Measurements from ENCODE around the gene MOB3A.

DNA sequence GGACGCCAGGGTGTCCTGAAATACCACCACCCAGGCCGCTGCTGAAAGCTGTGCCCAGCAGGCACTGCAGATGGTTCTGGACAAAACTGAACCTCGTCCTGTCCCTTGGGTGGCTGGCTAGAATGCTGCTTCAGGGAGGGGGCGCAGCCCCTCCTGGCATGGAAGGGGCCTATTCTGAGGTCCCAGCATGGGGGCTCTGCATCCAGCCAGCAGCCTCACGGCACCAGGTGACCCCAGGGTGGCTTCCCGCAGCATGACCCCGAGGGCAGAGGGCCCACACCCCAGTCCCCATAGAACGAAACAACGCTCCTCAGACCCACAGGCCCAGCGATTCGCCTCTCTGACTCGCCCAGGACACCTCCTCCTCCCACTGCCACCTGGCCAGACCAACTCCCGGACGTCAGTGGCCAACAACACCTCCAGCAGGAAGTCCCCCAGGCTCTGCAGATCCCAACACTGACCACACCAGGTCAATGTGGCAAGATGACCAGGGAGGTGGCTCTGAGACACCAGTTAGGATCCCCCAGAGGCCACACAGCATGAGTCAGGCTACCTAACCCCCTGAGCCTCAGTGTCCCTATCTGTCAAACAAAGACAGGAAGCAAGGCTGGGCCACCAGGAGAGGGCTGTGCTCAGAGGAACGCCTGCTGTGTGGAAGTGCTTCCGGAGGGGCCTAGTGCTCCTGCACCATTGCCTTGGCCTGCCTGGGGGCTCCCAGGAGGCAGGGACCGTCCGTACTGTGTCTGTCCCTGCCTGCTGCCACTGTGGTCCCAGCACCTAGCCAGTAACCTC is 51.2 kb downstream of the MOB3A start:
- TF ChIP-seq, protein P1, sequence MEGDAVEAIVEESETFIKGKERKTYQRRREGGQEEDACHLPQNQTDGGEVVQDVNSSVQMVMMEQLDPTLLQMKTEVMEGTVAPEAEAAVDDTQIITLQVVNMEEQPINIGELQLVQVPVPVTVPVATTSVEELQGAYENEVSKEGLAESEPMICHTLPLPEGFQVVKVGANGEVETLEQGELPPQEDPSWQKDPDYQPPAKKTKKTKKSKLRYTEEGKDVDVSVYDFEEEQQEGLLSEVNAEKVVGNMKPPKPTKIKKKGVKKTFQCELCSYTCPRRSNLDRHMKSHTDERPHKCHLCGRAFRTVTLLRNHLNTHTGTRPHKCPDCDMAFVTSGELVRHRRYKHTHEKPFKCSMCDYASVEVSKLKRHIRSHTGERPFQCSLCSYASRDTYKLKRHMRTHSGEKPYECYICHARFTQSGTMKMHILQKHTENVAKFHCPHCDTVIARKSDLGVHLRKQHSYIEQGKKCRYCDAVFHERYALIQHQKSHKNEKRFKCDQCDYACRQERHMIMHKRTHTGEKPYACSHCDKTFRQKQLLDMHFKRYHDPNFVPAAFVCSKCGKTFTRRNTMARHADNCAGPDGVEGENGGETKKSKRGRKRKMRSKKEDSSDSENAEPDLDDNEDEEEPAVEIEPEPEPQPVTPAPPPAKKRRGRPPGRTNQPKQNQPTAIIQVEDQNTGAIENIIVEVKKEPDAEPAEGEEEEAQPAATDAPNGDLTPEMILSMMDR (IDR thresholded peaks at IDR 0.05; ENCODE audit: borderline replicate concordance, extremely low read depth, low read length, poor library complexity, severe bottlenecking): no peak
- TF ChIP-seq EZH2 (IDR thresholded peaks at IDR 0.05; ENCODE audit: borderline replicate concordance, low read depth, low read length, severe bottlenecking): no peak

Data from DND-41 (cell line).